Measurements from ENCODE around the gene CAB39L. TPM values are rescaled to one million over a fixed set of nuclear protein-coding genes. Genes with fewer than 3 reads are reported as not detected.

CAB39L gene
- total and polyA plus RNA-seq, 2 of the 4 experiments (the other 2 are of a cell fraction), result 8.5 to 16.7 TPM

DNA sequence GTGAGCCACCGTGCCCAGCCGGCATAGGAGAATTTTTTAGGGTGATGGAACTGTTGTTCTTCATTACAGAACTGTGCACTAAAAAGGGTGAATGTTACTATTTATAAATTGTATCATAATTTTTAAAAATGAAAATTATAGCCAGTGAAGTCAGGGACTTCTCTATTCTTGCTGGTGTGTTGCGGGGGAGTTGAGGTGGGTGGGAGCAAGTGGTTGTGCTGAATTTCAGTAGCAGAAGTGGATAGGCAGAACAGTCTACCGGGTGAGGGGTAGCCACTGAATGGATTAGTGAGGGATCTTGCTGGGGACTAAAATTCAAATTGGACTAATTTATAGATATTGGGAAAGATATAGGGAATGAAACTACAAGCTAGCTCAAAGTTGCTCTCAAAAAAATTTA lies 74.0 kb downstream of the CAB39L start:
- in situ Hi-C loops (cut with MboI; ENCODE audit: low sequenced_read_pairs) (no loop called here), dilution Hi-C loops (cut with HindIII; ENCODE audit: low sequenced_read_pairs, unreplicated experiment) (no loop called here), intact Hi-C loops (cut with micrococcal nuclease) (loop anchor here (5.0 kb wide), 1 partner anchor 58 kb away; no protein-coding TSS in a partner anchor)
- Histone ChIP-seq H3K14ac (replicated peaks; ENCODE audit: low read depth, low read length) (no peak overlapping the region), H2BK15ac (ENCODE audit: low read depth, low read length) (no peak overlapping the region), H2BK120ac (ENCODE audit: low read depth, low read length) (no peak overlapping the region), H4K8ac (ENCODE audit: low read depth in 2 of 2, low read length in 2 of 2) (no peak overlapping the region), H3K9me3 (ENCODE audit: control insufficient read depth, insufficient read depth, low read length) (no peaks in the 10 kb centered on the region), H3K4ac (ENCODE audit: low read depth, low read length) (no peak overlapping the region), H2BK20ac (ENCODE audit: low read depth, low read length) (no peak overlapping the region), H3K4me1 (ENCODE audit: control insufficient read depth, insufficient read depth, low read length) (peaks cover 11% of the 10 kb centered on the region), H4K5ac (ENCODE audit: low read depth, low read length) (no peak overlapping the region), H2AFZ (replicated peaks; ENCODE audit: low read length, poor library complexity) (no peak overlapping the region), H2AK5ac (ENCODE audit: low read depth, low read length) (no peak overlapping the region), H3K27ac (ENCODE audit: insufficient read depth, low read length) (no peak overlapping the region), H2BK5ac (ENCODE audit: low read depth, low read length, poor library complexity, severe bottlenecking) (no peak overlapping the region), H3K4me3 (ENCODE audit: insufficient read depth, low read depth, low read length) (no peak overlapping the region), H2AK9ac (replicated peaks; ENCODE audit: low read depth, low read length, poor library complexity) (no peak overlapping the region), H3K27me3 (ENCODE audit: control insufficient read depth, insufficient read depth, low read length) (no peaks in the 10 kb centered on the region), H3K56ac (ENCODE audit: extremely low read depth, insufficient read depth, low read length) (no peak overlapping the region), H3K4me2 (ENCODE audit: low read depth, low read length) (no peak overlapping the region), H3K18ac (ENCODE audit: low read depth, low read length) (no peak overlapping the region), H3K23ac (ENCODE audit: low read depth, low read length) (no peak overlapping the region), H4K20me1 (ENCODE audit: insufficient read depth, low read length) (no peaks in the 10 kb centered on the region), H3K9me1 (ENCODE audit: insufficient read depth, low read length) (0 out of 2 replicates have a peak, but pooled peaks cover 3% of the 10 kb centered on the region), H3K9ac (ENCODE audit: low read depth, low read length) (no peak overlapping the region), H3K79me1 (ENCODE audit: low read depth in 1 of 2, low read length in 2 of 2) (no peaks in the 10 kb centered on the region), H4K91ac (ENCODE audit: insufficient read depth, low read depth, low read length) (no peak overlapping the region), H3K36me3 (ENCODE audit: control insufficient read depth, insufficient read depth, low read length) (no peaks in the 10 kb centered on the region)
- no CpG with 5 or more reads among the region's 4 CpGs for WGBS, 2 experiments (ENCODE audit: extremely low coverage in 2 of 2, insufficient read length in 1 of 2)
- ChIA-PET POLR2A (ENCODE audit: unreplicated experiment) (no interaction called here), CTCF (no interaction called here)
- BruUV-seq (replicated peaks), result no TSS peak
- ATAC-seq (ENCODE audit: low read depth) (no peak), DNase-seq (no peak)
- TF ChIP-seq MAZ (IDR thresholded peaks at IDR 0.05; ENCODE audit: borderline replicate concordance, low read depth, low read length), result no peak
- TF ChIP-seq BHLHE40 (IDR thresholded peaks at IDR 0.05; ENCODE audit: low read depth, low read length), result no peak
- TF ChIP-seq MAFK (IDR thresholded peaks at IDR 0.05; ENCODE audit: low read depth, low read length), result no peak
- no peak for TF ChIP-seq RFX5 (IDR thresholded peaks at IDR 0.05; ENCODE audit: low read depth, low read length)
- TF ChIP-seq, protein P1, sequence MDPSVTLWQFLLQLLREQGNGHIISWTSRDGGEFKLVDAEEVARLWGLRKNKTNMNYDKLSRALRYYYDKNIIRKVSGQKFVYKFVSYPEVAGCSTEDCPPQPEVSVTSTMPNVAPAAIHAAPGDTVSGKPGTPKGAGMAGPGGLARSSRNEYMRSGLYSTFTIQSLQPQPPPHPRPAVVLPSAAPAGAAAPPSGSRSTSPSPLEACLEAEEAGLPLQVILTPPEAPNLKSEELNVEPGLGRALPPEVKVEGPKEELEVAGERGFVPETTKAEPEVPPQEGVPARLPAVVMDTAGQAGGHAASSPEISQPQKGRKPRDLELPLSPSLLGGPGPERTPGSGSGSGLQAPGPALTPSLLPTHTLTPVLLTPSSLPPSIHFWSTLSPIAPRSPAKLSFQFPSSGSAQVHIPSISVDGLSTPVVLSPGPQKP (IDR thresholded peaks at IDR 0.05; ENCODE audit: borderline replicate concordance, low read depth, low read length), result no peak
- TF ChIP-seq RAD21 (IDR thresholded peaks at IDR 0.05; ENCODE audit: low read length), result no peak
- TF ChIP-seq CEBPB (IDR thresholded peaks at IDR 0.05; ENCODE audit: low read depth, low read length), result no peak
- no peak for TF ChIP-seq FOS (IDR thresholded peaks at IDR 0.05; ENCODE audit: low read depth, low read length)
- no peak for TF ChIP-seq MXI1 (IDR thresholded peaks at IDR 0.05; ENCODE audit: borderline replicate concordance, low read depth, low read length)
- TF ChIP-seq USF2 (IDR thresholded peaks at IDR 0.05; ENCODE audit: low read depth, low read length), result no peak
- TF ChIP-seq NFE2L2 (IDR thresholded peaks at IDR 0.05; ENCODE audit: low read depth, low read length), result no peak
- no peak for TF ChIP-seq SMC3 (IDR thresholded peaks at IDR 0.05; ENCODE audit: low read depth, low read length)
- no peak for TF ChIP-seq CTCF (conservative IDR thresholded peaks at IDR 0.05; ENCODE audit: low read depth, low read length)
- no peak for TF ChIP-seq RCOR1 (IDR thresholded peaks at IDR 0.05; ENCODE audit: insufficient replicate concordance, low read length)
- no peak for TF ChIP-seq CHD1 (IDR thresholded peaks at IDR 0.05; ENCODE audit: low read depth, low read length)
- TF ChIP-seq POLR2A (IDR thresholded peaks at IDR 0.05; ENCODE audit: low read depth, low read length), result no peak
